Fibroblast of lung (primary cell): ENCODE measurements around the gene ZXDC.

Experiments
- CTCF ChIP-seq, 2 donors: IDR thresholded peaks in 1 of 2; conservative IDR thresholded peaks in 1 of 2; 1 replicate in 1 of 2; 2 replicates in 1 of 2; pipeline ENCODE4 v1.5.1; 2011 to 2012; ENCODE audit warnings: low read length in 2 of 2, control low read depth in 1 of 2, inconsistent platforms in 1 of 2, low read depth in 1 of 2, mild to moderate bottlenecking in 1 of 2
- EZH2 ChIP-seq: IDR thresholded peaks from 2 replicates; pipeline ENCODE4 v1.5.1; 2012; ENCODE audit warnings: low read length, control low read depth, mild to moderate bottlenecking; ENCODE audit errors: missing control alignments

- no peak for TF ChIP-seq CTCF (conservative IDR thresholded peaks at IDR 0.05 in 1 of 2, IDR thresholded peaks at IDR 0.05 in 1 of 2; ENCODE audit: low read depth in 1 of 2, low read length in 2 of 2)
- no peak for TF ChIP-seq EZH2
Observed at GRCh38 chr3:126402666-126403302, 72.9 kb downstream of the ZXDC start.
